NCI-H510A (cell line): Measurements from ENCODE around the gene RBM45.

Experiments
- DNase-seq: peaks from one replicate; lab custom pipeline; 2025; lab: John Stamatoyannopoulos, UW

RBM45 gene

DNA sequence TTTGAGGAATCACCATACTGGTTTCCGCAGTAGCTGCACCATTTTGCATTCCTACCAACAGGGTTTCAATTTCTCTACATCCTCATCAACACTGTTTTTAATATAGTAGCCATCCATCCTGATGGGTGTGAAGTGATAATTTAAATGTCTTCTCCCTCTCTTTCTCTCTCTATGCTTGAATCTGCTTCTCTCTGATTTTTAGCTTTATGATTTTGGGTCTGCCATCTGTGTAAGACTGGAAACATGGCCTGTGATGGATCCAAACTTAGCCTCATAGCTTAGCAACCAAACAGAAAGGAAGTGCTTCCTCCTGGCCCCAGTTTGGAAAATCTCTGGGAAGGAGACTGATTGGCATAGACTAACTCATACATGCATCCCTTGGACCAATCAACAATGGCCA, 48.4 kb downstream of the RBM45 start:
- no peak for DNase-seq

DNA sequence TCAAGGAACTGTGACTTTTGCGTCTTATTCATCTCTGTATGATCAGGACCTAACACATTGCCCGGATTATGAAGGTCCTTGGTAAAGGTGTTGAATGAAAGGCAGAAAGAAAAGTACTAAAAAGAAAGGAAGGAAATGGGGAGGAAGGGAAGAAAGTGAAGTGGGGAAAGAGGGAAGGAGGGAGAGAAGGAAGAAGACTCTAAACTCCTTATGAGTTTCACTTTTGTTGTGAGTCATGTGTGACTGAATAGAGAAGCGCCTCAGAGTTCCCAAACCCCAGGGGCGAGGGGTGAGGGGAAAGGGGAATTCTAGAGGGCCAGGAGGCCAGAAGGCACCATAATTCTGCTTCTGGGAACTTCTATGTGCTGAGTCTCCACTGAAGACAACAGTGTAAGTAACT, 51.2 kb downstream of the RBM45 start:
- DNase-seq, result no peak

DNA sequence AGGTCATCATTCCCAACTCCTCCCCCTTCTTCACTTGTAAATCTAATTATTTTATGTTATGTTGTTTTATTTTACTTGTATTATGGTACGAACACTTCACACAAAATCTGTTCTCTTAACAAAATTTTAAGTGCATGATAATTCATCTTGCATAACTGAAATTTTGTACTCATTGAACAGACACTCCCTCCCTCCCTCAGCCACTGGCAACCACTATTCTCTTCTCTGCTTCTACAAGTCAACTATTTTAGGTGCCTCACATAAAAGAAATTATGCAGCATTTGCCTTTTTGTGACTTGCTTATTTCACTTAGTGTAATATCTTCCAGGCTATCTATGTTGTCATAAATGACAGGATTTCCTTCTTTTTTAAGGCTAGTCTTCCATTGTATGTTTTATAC, 51.7 kb downstream of the RBM45 start:
- DNase-seq, result no peak

DNA sequence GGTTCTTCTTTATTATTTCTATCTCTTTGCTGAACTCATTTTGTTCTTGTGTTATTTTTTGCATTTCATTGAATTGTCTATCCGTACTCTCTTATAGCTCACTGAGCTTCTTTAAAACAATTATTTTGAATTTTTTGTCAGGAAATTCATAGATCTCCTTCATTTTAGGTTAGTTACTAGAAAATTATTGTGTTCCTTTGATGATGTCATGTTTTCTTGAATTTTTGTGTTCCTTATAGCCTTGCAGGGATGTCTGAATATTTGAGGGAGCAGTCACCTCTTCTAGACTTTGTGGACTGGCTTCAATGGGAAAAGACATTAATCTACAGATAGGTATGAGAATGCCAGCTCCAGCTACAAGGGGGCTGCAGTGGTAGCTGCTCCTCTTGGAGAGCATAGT, 61.4 kb downstream of the RBM45 start:
- DNase-seq, result no peak

DNA sequence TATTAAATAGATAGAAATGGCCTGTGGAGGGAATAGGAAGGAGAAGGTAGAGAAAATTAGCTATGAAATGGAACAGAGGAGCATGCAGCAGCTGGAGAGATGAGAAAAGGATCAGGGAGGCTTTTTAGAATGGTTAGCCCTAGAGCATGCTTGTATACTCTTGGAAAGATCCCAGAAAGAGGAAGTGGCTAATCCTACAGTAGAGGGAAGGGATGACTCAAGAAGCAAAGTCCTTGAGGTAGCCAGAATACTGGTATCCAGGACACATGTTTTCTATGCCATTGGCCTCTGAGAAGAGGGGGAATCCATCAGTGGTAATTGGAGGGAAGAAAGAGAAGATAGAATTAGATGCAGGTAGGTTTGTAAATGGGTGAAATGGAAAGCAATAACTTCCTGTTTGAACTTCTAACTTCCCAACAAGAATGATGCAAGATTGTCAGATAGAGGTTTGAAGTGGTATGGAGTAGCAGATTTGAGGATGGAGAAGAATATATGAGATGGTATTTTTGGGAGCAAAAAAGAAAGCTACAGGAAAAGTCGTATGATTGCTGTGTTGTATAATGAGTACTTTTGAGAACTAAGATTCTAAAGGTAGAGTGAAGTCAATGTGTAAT, 64.9 kb downstream of the RBM45 start:
- DNase-seq, result no peak
